Smooth muscle cell (in vitro differentiated cells): ENCODE measurements around the gene OR1J4. TPM values are rescaled to one million over a fixed set of nuclear protein-coding genes. Genes with fewer than 3 reads are reported as not detected.

ENCODE experiments used
- DNase-seq: peaks from one replicate; lab custom pipeline; 2025; ENCODE audit not compliant: unreplicated experiment; lab: John Stamatoyannopoulos, UW
- H2AFZ ChIP-seq: fragments of 200-600 bp; sonication (generic); 2 replicates; pipeline ENCODE4 v1.6.0; 2016; ENCODE audit warnings: antibody characterized with exemption, low read depth, mild to moderate bottlenecking
- H3F3A ChIP-seq: fragments of 200-600 bp; sonication (generic); 2 replicates; pipeline ENCODE4 v1.6.0; 2017; ENCODE audit warnings: antibody characterized with exemption, low read depth
- H3K27ac ChIP-seq: fragments of 200-600 bp; sonication (generic); 2 replicates; pipeline ENCODE4 v1.5.1; 2016; ENCODE audit warnings: low read depth, mild to moderate bottlenecking
- H3K27me3 ChIP-seq: fragments of 200-600 bp; sonication (generic); 2 replicates; pipeline ENCODE4 v1.6.1; 2016; ENCODE audit warnings: low read depth, mild to moderate bottlenecking
- H3K36me3 ChIP-seq: fragments of 200-600 bp; sonication (generic); 2 replicates; pipeline ENCODE4 v1.5.1; 2016; ENCODE audit warnings: low read depth
- H3K4me1 ChIP-seq: fragments of 200-600 bp; sonication (generic); 2 replicates; pipeline ENCODE4 v1.5.1; 2016; ENCODE audit warnings: low read depth
- H3K4me2 ChIP-seq: fragments of 200-600 bp; sonication (generic); 2 replicates; pipeline ENCODE4 v1.6.0; 2016; ENCODE audit warnings: mild to moderate bottlenecking
- H3K4me3 ChIP-seq: fragments of 200-600 bp; sonication (generic); 2 replicates; pipeline ENCODE4 v1.5.1; 2016; ENCODE audit warnings: mild to moderate bottlenecking
- H3K79me2 ChIP-seq: fragments of 200-600 bp; sonication (generic); 2 replicates; pipeline ENCODE4 v1.6.0; 2016; ENCODE audit warnings: low read depth, mild to moderate bottlenecking
- H3K9ac ChIP-seq: fragments of 200-600 bp; sonication (generic); 2 replicates; pipeline ENCODE4 v1.6.0; 2016; ENCODE audit warnings: low read depth
- H3K9me3 ChIP-seq: fragments of 200-600 bp; sonication (generic); replicated peaks from 2 replicates; pipeline ENCODE4 v1.5.1; 2016; ENCODE audit warnings: low read depth
- H4K20me1 ChIP-seq: fragments of 200-600 bp; sonication (generic); 2 replicates; pipeline ENCODE4 v1.6.0; 2016; ENCODE audit warnings: low read depth
- WGBS: methylation state at CpG from one replicate; pipeline ENCODE4 v1.1.7; 2016; ENCODE audit warnings: low lambda C conversion rate; 5-methylcytosine and 5-hydroxymethylcytosine counted together
- polyA plus RNA-seq: library from polyadenylated mRNA; unstranded; fragments of >200 nt; fragmentation: Nextera tagmentation; extraction: Ambion mirVana; gene quantifications from 2 replicates; pipeline ENCODE4 v1.2.1, GENCODE V29; 2016
- total RNA-seq: library from RNA; depleted of rRNA; stranded (reverse); fragments of >200 nt; gene quantifications from 2 replicates; pipeline ENCODE4 v1.2.3, GENCODE V29; 2014
- TF ChIP-seq, protein P1 (sequence below): fragments of 200-600 bp; sonication (generic); IDR thresholded peaks from 2 replicates; pipeline ENCODE4 v1.5.1; 2017; ENCODE audit warnings: borderline replicate concordance, mild to moderate bottlenecking, antibody characterized with exemption; ENCODE audit not compliant: insufficient read depth, poor library complexity, severe bottlenecking

OR1J4 gene
- total and polyA plus RNA-seq, 2 experiments from 2014 or later, result not detected

DNA sequence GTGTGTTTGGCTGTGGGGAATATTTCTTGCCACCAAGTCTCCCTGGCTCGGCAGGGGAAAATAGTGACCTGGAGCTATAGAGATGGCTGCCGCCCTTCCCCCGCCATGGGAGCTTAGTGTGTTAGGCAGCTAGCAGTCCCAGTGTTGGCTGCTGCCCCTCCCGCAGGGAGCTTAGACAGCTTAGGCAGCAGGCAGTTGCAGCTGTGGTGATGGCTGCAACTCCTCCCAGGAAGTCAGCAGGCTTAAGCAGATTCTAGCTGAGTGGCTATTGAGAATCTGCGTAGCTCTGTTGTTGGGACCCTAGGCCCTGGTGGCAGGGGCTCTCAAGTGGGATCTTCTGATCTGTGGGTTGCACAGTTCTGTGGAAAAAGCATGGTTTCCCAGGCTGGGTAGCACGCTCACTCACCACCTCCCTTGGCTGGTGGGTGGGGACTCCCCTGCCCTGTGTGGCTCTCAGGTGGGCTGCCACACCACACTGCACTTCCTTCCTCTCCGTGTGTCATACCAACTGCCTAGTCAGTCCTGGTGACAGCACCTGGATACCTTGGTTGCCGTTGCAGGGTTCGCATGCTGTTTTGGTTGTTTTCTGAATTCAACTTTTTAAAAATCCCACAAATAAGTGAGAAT lies 43.3 kb downstream of the OR1J4 start:
- no peak for DNase-seq
- Histone ChIP-seq H4K20me1 (no peaks in the 10 kb centered on the region), H2AFZ (no peak overlapping the region), H3K9me3 (no peaks in the 10 kb centered on the region), H3K9ac (no peak overlapping the region), H3F3A (no peaks in the 10 kb centered on the region), H3K36me3 (no peaks in the 10 kb centered on the region), H3K4me1 (no peaks in the 10 kb centered on the region), H3K27me3 (no peaks in the 10 kb centered on the region), H3K79me2 (no peaks in the 10 kb centered on the region), H3K27ac (no peak overlapping the region), H3K4me3 (no peak overlapping the region), H3K4me2 (no peak overlapping the region)
- TF ChIP-seq, protein P1, sequence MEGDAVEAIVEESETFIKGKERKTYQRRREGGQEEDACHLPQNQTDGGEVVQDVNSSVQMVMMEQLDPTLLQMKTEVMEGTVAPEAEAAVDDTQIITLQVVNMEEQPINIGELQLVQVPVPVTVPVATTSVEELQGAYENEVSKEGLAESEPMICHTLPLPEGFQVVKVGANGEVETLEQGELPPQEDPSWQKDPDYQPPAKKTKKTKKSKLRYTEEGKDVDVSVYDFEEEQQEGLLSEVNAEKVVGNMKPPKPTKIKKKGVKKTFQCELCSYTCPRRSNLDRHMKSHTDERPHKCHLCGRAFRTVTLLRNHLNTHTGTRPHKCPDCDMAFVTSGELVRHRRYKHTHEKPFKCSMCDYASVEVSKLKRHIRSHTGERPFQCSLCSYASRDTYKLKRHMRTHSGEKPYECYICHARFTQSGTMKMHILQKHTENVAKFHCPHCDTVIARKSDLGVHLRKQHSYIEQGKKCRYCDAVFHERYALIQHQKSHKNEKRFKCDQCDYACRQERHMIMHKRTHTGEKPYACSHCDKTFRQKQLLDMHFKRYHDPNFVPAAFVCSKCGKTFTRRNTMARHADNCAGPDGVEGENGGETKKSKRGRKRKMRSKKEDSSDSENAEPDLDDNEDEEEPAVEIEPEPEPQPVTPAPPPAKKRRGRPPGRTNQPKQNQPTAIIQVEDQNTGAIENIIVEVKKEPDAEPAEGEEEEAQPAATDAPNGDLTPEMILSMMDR, result no peak
- 83% methylated on average over 9 of the region's 9 CpGs for WGBS

DNA sequence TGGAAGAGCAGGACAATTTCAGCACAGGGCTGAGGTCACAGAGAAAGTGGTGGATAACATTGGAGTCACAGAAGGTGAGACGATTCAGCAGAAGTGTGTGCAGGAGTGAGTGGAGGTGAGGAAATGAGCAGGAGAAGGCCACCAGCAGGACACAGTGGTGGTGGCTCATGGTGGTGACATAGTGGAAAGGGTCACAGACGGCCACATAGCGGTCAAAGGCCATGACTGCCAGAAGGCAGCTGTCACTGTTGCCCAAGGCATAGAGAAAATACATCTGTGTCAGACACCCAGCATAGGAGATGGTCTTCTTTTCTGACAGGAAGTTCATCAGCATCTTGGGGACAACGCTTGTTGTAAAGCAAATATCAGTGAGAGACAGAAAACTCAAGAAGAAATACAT lies 49.0 kb downstream of the OR1J4 start:
- Histone ChIP-seq H3K4me1 (no peaks in the 10 kb centered on the region), H3K27ac (no peak overlapping the region), H3K79me2 (no peaks in the 10 kb centered on the region), H3K4me2 (no peak overlapping the region), H3K36me3 (no peaks in the 10 kb centered on the region), H2AFZ (no peak overlapping the region), H3K4me3 (no peak overlapping the region), H3K27me3 (no peaks in the 10 kb centered on the region), H3K9ac (no peak overlapping the region), H4K20me1 (no peaks in the 10 kb centered on the region), H3K9me3 (peaks cover 3% of the 10 kb centered on the region), H3F3A (no peaks in the 10 kb centered on the region)
- DNase-seq, result no peak
- TF ChIP-seq, protein P1, result no peak
- WGBS, result 74% methylated on average over 4 of the region's 4 CpGs

Other genes starting within 250 kb of the OR1J4 start
- gene PTGS1, start 148.1 kb upstream of the OR1J4 start, total RNA-seq, result 0.13 and 2.3 TPM in 2 replicates
- 0.06 and 1.6 TPM in 2 replicates for gene PTGS1, start 148.1 kb upstream of the OR1J4 start, polyA plus RNA-seq
- gene OR1J1, start 41.2 kb upstream of the OR1J4 start, total RNA-seq, result not detected in 2 replicates
- not detected in 2 replicates for gene OR1J1, start 41.2 kb upstream of the OR1J4 start, polyA plus RNA-seq
- not detected in 2 replicates for gene OR1J2, start 8.3 kb upstream of the OR1J4 start, total RNA-seq
- gene OR1J2, start 8.3 kb upstream of the OR1J4 start, polyA plus RNA-seq, result not detected in 2 replicates
- not detected in 2 replicates for gene OR1N1, start 8.2 kb downstream of the OR1J4 start, total RNA-seq
- gene OR1N1, start 8.2 kb downstream of the OR1J4 start, polyA plus RNA-seq, result not detected in 2 replicates
- gene OR1N2, start 34.0 kb downstream of the OR1J4 start, total RNA-seq, result not detected in 2 replicates
- gene OR1N2, start 34.0 kb downstream of the OR1J4 start, polyA plus RNA-seq, result not detected in 2 replicates
- gene OR1L8, start 64.2 kb downstream of the OR1J4 start, total RNA-seq, result not detected in 2 replicates
- 0.11 TPM in 1 of 2 replicates, not detected in the other for gene OR1L8, start 64.2 kb downstream of the OR1J4 start, polyA plus RNA-seq
- gene OR1Q1, start 95.6 kb downstream of the OR1J4 start, total RNA-seq, result not detected in 2 replicates
- not detected in 2 replicates for gene OR1Q1, start 95.6 kb downstream of the OR1J4 start, polyA plus RNA-seq
- not detected in 2 replicates for gene OR1B1, start 138.5 kb downstream of the OR1J4 start, total RNA-seq
- gene OR1B1, start 138.5 kb downstream of the OR1J4 start, polyA plus RNA-seq, result not detected in 2 replicates
- gene OR1L1, start 142.6 kb downstream of the OR1J4 start, total RNA-seq, result not detected in 2 replicates
- not detected in 2 replicates for gene OR1L1, start 142.6 kb downstream of the OR1J4 start, polyA plus RNA-seq
- gene OR1L3, start 156.0 kb downstream of the OR1J4 start, total RNA-seq, result not detected in 2 replicates
- gene OR1L3, start 156.0 kb downstream of the OR1J4 start, polyA plus RNA-seq, result not detected in 2 replicates
- not detected in 2 replicates for gene OR1L4, start 204.8 kb downstream of the OR1J4 start, total RNA-seq
- not detected in 2 replicates for gene OR1L4, start 204.8 kb downstream of the OR1J4 start, polyA plus RNA-seq
- gene OR1L6, start 223.2 kb downstream of the OR1J4 start, total RNA-seq, result not detected in 2 replicates
- not detected in 2 replicates for gene OR1L6, start 223.2 kb downstream of the OR1J4 start, polyA plus RNA-seq